GM12801 (cell line): ENCODE measurements around the gene MYO3B.

ENCODE experiments used
- CTCF ChIP-seq: IDR thresholded peaks from one replicate; pipeline ENCODE4 v1.5.1; 2011; ENCODE audit warnings: control low read depth; ENCODE audit not compliant: insufficient read length; ENCODE audit errors: extremely low read depth

The MYO3B gene

GRCh38 chr2:170454471-170455372, 276.8 kb downstream of the MYO3B start:
- no peak for TF ChIP-seq CTCF

DNA sequence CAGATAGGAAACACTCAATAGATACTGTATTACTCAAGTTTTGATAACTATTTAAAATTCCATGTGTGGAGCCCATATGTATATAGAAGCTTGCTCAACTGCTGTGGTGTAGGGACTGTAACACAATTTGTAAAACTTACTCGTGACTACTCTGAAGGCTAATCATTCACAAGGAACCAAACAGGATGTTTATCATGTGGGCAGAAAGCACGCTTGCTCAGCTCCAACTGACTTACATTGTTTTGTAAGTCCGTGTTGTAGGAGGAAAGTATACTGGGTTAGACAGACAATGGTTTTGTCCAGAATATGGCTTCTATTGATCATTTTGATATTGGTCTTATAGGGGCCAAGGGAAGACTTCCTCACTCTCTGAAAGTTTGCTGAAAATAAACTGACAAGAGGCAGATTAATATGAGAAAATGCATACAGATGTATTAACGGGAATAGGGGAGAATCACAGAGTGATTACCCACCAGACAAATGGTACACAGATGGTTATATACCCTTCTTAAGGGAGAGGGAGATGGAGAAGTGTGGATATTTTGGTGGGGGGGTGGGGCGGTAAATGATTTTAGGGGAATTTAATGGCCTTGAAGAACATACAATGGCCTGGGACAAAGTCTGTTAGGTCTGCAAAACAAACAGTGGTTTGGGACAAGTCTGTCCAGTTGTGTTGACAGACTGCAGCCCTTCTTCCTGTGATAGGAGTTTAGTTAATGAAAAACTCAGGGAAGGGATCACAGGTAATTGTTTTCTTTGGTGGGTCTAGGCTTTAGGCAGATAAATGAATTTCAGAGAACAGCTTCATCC, 277.9 kb downstream of the MYO3B start:
- no peak for TF ChIP-seq CTCF

- no peak for TF ChIP-seq CTCF
Measured at GRCh38 chr2:170456914-170457313, 279.0 kb downstream of the MYO3B start.

- no peak for TF ChIP-seq CTCF
Measured at GRCh38 chr2:170457742-170458141, 279.8 kb downstream of the MYO3B start.

- TF ChIP-seq CTCF, result no peak
Measured at GRCh38 chr2:170461889-170462288, 283.9 kb downstream of the MYO3B start.

DNA sequence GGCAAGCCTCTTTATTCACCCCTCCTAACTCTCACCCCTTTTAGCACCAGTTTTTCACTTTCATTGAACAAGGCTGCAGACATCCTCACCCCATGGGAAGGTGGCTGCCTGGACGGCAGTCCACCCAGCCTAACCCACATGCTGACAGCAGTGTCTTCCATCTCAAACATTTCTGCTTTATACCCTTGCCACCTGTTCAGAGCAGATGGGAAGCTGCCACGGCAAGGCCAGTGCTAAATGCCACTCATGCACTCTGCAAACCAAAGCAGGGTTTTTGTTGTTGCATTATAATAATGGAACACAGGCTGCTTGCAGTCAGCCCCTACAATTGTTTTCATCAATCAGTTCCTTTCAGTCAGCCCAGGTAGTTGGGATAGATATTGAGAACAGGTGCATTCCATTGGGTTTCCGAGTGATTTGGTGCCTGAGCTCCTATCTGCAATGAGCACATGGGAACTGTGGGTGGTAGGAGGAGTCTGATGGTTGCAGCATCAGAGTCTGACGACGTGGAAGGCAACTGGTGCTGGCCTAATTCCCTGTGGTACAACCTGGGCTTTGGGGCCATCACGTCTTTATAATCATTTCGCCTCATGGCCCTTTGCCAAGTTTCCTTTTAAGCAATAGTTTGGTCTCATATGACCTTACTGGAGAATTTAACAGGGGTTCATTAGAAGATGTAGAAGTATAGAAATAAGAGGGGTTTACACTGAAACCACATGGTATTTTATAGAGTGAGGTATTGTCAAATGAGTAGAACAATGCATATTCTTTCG, 284.7 kb downstream of the MYO3B start:
- no peak for TF ChIP-seq CTCF

DNA sequence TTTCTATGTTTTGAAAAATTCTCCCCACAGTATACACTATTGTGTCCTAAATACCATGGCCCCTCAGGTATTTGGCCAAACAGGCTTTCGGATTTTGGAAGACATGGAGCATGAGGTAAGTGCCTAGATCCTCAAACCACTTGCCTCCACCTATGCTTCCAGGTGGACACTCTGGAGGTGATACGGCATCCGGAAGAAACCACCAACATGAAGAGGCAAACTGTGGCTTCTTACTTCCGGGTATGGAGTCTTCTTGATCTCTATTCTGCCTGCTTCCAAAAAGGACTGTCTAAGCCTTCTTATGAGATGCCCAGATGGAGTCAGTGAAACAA, 285.2 kb downstream of the MYO3B start:
- no peak for TF ChIP-seq CTCF
